Inflammatory macrophage (primary cell): Measurements from ENCODE around the gene BDH1.
"Not testable (repeated sequence)": the region's sequence is repeated elsewhere in the genome, so short reads cannot be mapped to it uniquely, and the experiment has no call there.

Experiments used
- DNase-seq, 2 donors: peaks; one replicate each; pipeline ENCODE4 v3.0.0-alpha.2; 2020 to 2022

Gene BDH1

GRCh38 chr3:197520311-197521276 is 35.2 kb downstream of the BDH1 start:
- DNase-seq: no peak

- DNase-seq: no peak
Observed at GRCh38 chr3:197519801-197520211, 36.0 kb downstream of the BDH1 start.

DNA sequence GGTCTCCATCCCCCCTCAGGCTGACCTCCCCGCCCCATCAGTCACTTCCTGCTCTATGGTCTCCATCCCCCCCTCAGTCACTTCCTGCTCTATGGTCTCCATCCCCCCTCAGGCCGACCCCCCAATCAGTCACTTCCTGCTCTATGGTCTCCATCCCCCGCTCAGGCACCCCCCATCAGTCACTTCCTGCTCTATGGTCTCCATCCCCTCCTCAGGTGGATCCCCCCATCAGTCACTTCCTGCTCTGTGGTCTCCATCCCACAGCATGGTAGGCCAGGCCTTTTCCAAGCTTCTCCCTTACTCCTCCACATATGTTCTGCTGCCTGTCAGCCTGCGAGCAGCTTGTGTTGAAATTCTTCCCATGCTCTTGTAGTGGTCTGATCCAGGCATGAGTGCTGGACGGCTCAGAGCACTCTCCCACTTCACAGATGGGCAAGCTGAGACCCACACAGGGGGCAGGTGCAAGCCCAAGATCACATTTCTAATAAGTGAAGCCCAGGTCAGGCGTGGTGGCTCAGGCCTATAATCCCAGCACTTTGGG is 36.8 kb downstream of the BDH1 start:
- peak in 1 of 2 donors; percentile 42 for DNase-seq

GRCh38 chr3:197517922-197518683 is 37.7 kb downstream of the BDH1 start:
- DNase-seq: not testable (repeated sequence)

GRCh38 chr3:197516890-197517606 is 38.7 kb downstream of the BDH1 start:
- DNase-seq: not testable (repeated sequence)

DNA sequence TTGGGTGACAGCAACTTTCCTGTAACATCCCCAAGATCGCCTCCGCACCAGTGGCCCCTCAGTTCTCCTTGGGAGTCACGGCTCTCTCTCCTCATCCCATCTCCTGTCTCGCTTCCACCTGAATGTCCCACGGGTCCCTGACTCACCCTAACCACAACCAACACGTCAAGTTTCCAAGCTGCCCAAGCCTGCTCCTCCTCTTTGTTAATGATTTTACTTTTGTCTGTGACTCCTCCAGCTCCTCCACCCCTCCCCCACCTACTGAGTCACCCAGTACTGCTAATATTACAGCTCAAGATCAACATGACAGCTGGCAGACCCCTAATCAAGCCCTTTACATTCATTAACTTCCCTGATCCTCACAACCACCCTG is 39.3 kb downstream of the BDH1 start:
- DNase-seq: no peak

- DNase-seq: no peak
Observed at GRCh38 chr3:197514786-197515355, 40.9 kb downstream of the BDH1 start.

DNA sequence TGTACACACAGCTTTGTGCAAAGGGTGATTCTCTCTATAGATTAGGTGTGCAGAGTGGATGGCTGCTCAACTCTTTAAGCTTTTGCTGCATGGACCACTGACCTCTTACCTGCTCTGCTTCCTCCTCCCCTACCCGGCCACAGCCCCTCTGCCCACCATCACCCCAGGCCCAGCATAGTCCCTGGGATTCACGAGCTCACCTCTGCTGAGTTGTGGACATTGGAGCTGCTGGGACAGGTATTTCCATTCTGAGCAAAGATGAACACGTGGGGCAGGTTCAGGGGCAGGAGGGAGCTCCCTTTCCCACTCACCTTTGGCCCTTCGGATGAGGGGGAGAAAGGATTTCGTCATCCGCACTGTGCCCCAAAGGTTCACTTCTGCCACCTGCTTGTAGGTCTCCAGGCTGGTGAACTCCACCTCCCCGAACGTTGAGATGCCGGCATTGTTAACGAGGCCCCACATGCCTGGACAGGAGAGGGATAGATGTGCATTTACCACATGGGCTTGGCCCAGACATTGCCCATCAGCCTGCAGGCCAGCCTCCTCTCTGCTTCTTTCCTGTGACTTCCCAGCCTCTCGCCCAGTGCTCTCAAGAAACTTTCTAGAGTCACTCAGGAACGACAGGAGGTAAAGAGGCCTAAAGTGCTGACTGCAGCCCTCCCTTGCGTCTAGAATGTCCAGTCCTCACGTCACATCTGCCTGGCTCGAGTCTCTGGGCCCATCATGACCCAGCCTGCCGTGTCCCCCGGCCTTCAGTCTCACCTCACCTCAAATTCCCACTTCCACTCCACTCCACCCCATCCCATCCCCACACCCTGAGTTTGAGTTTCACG is 41.6 kb downstream of the BDH1 start:
- no peak for DNase-seq

GRCh38 chr3:197512691-197513571 is 42.8 kb downstream of the BDH1 start:
- no peak for DNase-seq

DNA sequence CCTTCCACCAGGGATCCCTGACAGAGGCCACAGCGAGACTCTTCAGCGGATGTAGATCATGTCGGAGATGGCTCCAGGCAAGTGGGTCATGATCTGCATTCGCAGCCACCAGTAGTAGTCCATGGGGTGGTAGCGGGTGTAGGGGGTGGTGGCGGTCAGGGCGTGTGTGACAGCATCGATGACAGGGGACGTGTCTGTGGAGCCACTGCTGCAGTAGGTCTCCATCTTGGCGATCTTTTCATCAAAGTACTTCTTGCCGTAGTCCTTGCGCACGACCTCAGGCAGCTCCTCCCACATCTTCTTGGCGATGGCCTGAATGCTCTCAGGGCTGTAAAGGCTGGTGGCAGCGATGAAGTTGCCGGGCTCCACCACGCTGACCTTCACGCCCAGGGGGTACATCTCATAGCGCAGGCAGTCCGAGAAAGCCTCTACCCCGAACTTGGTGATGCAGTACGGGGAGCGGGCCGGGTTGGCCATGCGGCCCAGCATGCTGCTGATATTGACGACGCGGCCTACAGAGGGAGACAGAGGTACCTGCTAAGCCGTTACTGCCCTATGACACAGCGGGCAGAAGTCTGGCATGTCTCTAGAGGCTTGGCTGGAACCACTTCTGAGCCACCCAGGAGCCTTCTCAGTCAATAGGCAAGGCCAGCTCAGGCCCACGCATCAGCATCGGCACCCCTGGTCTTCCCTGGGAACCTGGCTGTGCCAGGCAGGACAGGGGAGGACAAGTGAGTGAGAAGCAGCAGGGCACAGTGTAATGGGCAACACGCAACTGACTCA is 43.7 kb downstream of the BDH1 start:
- DNase-seq: no peak

- DNase-seq: no peak
Observed at GRCh38 chr3:197511130-197511529, 44.6 kb downstream of the BDH1 start.

GRCh38 chr3:197510642-197511018 is 45.1 kb downstream of the BDH1 start:
- DNase-seq: no peak

- no peak for DNase-seq
Observed at GRCh38 chr3:197508924-197509775, 46.6 kb downstream of the BDH1 start.

- no peak for DNase-seq
Observed at GRCh38 chr3:197508461-197508860, 47.3 kb downstream of the BDH1 start.

DNA sequence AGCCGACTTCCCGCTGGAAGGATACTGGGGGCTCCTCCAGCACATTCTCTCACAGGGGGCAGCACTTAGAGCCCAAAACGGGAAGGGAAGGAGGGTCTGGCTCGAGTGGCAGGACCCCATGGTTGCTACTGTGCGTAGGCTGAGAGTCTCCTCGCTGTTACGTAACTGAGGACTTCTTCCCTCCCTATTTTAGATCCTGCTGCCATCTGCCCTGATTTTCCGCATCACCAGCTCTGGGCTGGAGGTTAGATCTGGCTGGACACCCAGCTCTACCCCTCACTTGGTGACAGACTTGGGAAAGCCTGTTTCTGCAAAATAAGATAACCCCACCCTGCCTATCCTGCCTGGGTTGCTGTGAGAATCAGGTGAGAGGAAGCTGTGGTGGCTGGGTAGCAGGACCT is 47.7 kb downstream of the BDH1 start:
- no peak for DNase-seq

GRCh38 chr3:197507541-197507940 is 48.2 kb downstream of the BDH1 start:
- no peak for DNase-seq

DNA sequence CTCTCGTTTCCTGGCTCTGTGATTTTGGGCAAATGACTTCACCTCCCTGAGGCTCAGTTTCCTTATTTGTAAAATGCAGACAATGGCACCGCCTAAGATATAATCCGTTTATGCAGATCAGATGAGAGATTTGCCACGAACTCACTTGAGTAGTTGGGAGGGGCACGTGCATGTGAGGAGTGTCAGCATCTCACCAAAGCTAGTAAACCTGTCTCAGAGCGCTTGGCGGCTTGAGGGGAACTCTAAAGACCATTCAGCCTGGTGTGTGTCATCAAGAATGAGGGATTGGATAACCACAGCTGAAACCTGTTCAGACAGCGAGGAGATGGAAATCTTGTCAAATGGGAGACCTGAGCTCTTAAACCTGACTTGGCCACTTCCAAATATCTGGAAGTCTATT is 48.7 kb downstream of the BDH1 start:
- DNase-seq: no peak

- no peak for DNase-seq
Observed at GRCh38 chr3:197505796-197506548, 49.8 kb downstream of the BDH1 start.
